Activated CD4-positive, CD25-positive, alpha-beta regulatory T cell treated with anti-CD3 and anti-CD28 coated beads, Interleukin-2, amount 50 U/mL, for 72 hours (primary cell): ENCODE data around the gene YIPF5.

Experiments
- DNase-seq: peaks from one replicate; pipeline ENCODE4 v3.0.0; 2021

Gene YIPF5

DNA sequence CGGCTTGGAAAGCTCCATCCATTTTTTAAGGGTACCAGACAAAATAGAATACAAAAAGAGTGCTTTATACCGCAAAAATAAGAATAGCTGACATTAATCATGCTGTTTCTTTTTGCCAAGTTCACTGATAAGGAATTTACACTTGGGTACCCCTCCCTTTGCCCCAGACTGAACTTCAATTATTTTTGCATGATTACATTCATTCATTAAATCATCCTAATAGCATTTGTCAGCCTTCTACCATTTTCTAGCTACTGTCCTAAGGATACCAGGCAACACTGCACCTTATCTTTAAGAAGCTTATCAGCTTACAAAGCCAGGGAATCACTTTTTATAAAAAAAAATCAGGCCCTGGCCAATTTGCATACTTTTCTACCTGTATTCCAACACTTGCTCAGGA is 48.4 kb downstream of the YIPF5 start:
- no peak for DNase-seq

DNA sequence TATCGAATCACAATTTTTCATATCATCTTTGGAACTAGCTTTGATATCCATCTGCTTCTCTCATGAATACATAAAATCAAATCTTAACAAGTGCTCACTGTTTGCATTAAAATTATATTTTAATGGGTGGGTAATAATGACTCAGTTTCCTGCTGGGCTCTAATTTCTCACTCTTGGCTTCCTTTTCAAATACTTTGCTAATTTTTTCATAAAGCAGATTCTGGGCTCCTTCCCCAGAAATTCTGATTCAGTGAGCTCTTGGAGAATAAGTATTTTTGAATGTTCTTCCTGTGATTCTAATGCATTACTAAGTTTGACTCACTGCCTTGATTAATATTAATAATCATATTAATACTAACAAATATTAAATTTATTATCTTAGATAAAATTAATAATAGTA is 48.9 kb downstream of the YIPF5 start:
- DNase-seq, result no peak

DNA sequence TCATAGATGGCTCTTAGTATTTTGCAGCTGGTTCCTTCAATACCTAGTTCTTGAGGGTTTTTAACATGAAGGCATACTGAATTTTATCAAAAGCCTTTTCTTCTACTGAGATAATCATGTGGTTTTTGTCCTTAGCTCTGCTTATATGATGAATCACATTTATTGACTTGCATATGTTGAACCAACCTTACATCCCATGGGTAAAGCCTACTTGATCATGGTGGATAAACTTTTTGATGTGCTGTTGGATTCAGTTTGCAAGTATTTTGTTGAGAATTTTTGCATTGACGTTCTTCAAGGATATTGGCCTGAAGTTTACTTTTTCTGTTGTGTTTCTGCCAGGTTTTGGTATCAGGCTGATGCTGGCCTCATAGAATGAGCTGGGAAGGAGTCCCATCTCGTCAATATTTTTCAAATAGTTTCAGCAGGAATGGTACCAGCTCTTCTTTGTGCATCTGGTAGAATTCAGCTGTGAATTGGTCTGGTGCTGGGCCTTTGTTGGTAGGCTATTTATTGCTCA is 49.7 kb downstream of the YIPF5 start:
- DNase-seq, result no peak

GRCh38 chr5:144117412-144117811 is 53.0 kb downstream of the YIPF5 start:
- DNase-seq, result no peak

DNA sequence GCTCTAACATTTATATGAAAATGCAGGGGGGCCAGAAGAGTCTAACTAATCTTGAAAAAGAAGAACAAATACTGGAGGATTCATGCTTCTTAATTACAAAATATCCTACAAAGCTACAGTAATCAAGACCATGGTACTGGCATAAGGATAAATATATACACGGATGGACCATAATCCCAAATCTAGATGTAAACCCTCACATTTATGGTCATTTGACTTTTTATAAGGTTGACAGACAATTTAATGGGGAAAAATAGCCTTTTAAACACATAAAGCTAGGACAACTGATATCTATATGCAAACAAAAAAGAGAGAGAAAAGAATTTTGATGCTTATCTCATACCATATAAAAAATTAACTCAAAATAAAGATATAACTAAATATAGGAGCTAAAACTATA is 55.9 kb downstream of the YIPF5 start:
- no peak for DNase-seq
